Progenitor cell of endocrine pancreas (in vitro differentiated cells): Measurements from ENCODE around the gene CDH2. TPM values are rescaled to one million over a fixed set of nuclear protein-coding genes. Genes with fewer than 3 reads are reported as not detected.
A peak's percentile ranks its signal among the peaks of the same experiment; 100 is the strongest.

Experiments
- DNase-seq: peaks from one replicate; pipeline ENCODE4 v3.0.0; 2021; ENCODE audit warnings: low spot score; ENCODE audit not compliant: unreplicated experiment
- H3K27ac Mint-ChIP-seq: 2 replicates; pipeline ENCODE4 v1.8.0; 2021; ENCODE audit warnings: mild to moderate bottlenecking, moderate library complexity, mixed read lengths
- H3K27me3 Mint-ChIP-seq: 2 replicates; pipeline ENCODE4 v1.8.0; 2021; ENCODE audit warnings: mixed read lengths
- H3K36me3 Mint-ChIP-seq: 2 replicates; pipeline ENCODE4 v1.8.0; 2022; ENCODE audit warnings: mixed read lengths; ENCODE audit not compliant: insufficient read depth
- H3K4me1 Mint-ChIP-seq: 2 replicates; pipeline ENCODE4 v1.8.0; 2021; ENCODE audit warnings: low read depth, mixed read lengths
- H3K4me3 Mint-ChIP-seq: 2 replicates; pipeline ENCODE4 v1.8.0; 2021; ENCODE audit warnings: low read depth, mild to moderate bottlenecking, moderate library complexity, mixed read lengths
- H3K9me3 Mint-ChIP-seq: 2 replicates; pipeline ENCODE4 v1.8.0; 2021; ENCODE audit warnings: low read depth, mixed read lengths
- total RNA-seq: library from RNA; stranded (reverse); gene quantifications from 2 replicates; pipeline ENCODE4 v1.2.1, GENCODE V29; 2021
- TF ChIP-seq, protein P1 (sequence below): fragments of 200-600 bp; sonication (generic); IDR thresholded peaks from one replicate; pipeline ENCODE4 v1.5.0; 2021; ENCODE audit warnings: antibody characterized with exemption, mild to moderate bottlenecking; ENCODE audit not compliant: unreplicated experiment

Gene CDH2
- total RNA-seq, 1 donor from 2014 or later: 197 TPM

DNA sequence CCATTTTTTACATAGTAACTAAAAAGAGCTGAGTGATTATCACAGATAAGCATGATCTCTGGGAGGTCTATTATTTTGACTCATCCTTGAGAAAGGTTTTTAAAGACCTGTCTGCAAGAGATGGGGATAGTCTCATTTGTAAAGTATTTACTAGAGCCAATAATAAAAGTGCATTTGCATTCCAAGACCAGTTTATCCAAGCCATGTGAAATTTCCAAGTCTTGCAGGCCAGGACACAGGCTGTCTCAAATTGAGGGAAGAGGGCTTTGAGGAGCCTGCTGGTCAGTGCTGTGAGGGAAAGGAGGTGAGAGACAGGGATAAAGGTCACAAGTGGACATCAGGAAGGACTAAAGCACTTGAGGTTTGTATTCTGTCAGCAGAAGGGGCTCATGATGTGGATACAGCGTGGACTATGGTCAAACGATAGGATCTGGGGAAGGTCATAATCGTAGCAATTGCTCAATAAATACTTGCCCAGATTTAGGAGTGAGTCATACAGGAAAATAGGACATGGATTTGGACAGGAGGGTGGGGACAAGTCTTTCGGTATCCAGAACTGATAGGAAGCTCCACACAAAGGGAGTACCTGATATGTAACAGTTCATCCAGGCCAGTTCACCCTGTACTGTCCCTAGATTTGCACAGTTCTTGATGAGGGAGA lies 6.6 kb upstream of the CDH2 start:
- H3K36me3 Mint-ChIP-seq: no peaks in the 10 kb centered on the region
- TF ChIP-seq, protein P1, sequence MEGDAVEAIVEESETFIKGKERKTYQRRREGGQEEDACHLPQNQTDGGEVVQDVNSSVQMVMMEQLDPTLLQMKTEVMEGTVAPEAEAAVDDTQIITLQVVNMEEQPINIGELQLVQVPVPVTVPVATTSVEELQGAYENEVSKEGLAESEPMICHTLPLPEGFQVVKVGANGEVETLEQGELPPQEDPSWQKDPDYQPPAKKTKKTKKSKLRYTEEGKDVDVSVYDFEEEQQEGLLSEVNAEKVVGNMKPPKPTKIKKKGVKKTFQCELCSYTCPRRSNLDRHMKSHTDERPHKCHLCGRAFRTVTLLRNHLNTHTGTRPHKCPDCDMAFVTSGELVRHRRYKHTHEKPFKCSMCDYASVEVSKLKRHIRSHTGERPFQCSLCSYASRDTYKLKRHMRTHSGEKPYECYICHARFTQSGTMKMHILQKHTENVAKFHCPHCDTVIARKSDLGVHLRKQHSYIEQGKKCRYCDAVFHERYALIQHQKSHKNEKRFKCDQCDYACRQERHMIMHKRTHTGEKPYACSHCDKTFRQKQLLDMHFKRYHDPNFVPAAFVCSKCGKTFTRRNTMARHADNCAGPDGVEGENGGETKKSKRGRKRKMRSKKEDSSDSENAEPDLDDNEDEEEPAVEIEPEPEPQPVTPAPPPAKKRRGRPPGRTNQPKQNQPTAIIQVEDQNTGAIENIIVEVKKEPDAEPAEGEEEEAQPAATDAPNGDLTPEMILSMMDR: no peak
- no peak overlapping the region for H3K27ac Mint-ChIP-seq
- DNase-seq: no peak
- no peaks in the 10 kb centered on the region for H3K9me3 Mint-ChIP-seq
- H3K4me3 Mint-ChIP-seq: no peak overlapping the region
- peaks cover 3% of the 10 kb centered on the region for H3K4me1 Mint-ChIP-seq
- no peaks in the 10 kb centered on the region for H3K27me3 Mint-ChIP-seq

DNA sequence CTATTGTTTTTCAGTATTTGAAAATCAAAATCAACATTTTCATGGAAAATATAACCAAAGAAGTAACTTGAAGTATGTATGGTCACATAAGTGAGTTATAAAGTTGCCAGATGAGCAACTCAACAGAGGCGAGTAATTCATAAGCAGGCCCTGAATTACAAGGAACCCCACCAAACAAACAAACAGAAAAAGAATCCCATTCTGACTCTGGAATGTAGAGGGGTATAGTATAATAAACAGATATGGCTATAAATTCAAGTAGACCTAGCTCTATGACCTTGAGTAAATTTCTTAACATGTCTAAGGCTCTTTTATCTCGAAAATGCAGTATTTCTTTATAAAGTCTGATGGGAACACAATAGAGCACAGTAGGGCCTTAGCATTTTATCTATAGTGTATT lies 4.7 kb upstream of the CDH2 start:
- no peak overlapping the region for H3K4me3 Mint-ChIP-seq
- H3K4me1 Mint-ChIP-seq: peaks cover 4% of the 10 kb centered on the region
- TF ChIP-seq, protein P1: no peak
- DNase-seq: no peak
- no peaks in the 10 kb centered on the region for H3K9me3 Mint-ChIP-seq
- no peaks in the 10 kb centered on the region for H3K36me3 Mint-ChIP-seq
- no peak overlapping the region for H3K27ac Mint-ChIP-seq
- no peaks in the 10 kb centered on the region for H3K27me3 Mint-ChIP-seq

DNA sequence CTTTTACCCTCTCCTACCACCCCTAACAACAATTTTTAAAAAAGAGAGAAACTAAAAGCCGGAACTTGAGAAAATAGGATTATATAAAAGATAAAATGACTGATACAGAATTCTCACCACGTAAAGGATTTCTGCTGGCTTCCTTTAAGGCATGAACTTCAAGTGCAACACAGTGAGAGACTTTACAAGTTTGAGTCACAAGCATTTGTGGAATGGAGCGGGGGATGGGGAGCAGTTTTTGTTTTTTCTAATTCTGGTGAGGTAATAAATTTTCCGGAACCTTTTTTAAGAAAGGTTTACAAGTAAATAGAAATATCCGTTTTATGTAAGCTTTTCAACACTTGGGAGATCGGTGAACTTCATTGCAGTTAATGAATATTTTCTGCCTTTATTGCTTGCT lies 1.8 kb upstream of the CDH2 start:
- peaks cover 15% of the 10 kb centered on the region for H3K4me1 Mint-ChIP-seq
- H3K36me3 Mint-ChIP-seq: no peaks in the 10 kb centered on the region
- DNase-seq: no peak
- H3K4me3 Mint-ChIP-seq: peak overlapping the region; percentile 96
- TF ChIP-seq, protein P1: no peak
- peak overlapping the region; percentile 97 for H3K27ac Mint-ChIP-seq
- H3K9me3 Mint-ChIP-seq: no peaks in the 10 kb centered on the region
- no peaks in the 10 kb centered on the region for H3K27me3 Mint-ChIP-seq

DNA sequence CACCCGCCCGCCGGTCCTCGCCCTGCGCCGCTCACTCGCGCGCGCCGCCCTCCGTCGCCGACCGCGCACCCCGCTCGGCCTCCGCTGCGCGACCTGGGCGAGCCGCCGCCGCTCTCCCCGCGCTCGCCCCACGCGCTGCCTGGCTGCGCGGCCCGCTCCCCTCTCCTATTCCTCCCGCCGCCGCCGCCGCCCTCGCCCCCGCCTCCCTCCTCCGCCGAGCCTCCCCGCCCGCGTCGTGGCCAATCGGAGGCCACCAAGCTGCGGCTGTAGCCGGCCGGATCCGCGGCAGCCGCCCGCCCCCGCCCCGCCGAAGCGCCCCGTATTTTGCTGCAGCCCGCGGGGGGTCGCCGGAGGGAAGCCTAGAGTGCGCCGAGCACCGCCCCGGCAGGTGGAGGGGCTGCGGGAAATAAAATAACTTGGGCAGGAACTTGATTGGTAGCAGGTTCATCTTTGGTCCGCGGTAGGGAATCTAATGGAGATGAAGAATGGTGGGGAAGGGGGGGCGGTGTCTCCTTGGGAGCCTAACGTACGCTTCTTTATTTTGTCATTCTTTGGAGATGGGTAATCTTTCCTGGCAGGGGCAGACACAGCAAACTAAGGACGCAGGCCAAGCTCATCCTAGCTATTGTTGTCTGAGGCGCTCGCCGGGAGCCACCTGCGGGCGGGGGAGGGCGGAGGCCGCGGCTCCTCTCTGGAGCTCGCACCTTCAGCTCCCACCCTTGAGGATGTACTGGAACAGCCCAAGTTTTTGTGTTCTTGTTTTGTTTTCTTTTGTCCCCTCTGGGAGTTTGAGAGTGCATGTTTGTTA lies 1.1 kb upstream of the CDH2 start:
- Mint-ChIP-seq H3K27ac (peak overlapping the region; percentile 97), H3K9me3 (no peaks in the 10 kb centered on the region), H3K4me1 (peaks cover 20% of the 10 kb centered on the region), H3K4me3 (peak overlapping the region; percentile 96), H3K36me3 (no peaks in the 10 kb centered on the region), H3K27me3 (no peaks in the 10 kb centered on the region)
- peak; percentile 78 for DNase-seq
- TF ChIP-seq, protein P1: no peak

DNA sequence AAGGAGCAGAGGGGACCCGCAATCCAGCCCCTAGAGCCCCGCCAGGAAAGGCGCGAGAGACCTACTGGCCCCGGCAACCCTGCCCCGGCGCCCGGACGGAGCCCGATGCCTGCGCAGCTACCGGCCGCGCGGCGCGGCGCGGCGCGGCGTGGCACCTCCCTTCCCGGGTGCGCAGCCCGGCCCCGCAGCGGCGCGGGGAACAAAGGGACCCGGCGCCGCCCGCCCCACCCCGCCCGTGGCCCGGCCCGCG lies 307 bp downstream of the CDH2 start:
- TF ChIP-seq, protein P1: no peak
- H3K9me3 Mint-ChIP-seq: no peaks in the 10 kb centered on the region
- peak overlapping the region; percentile 94 for H3K4me3 Mint-ChIP-seq
- peak overlapping the region; percentile 90 for H3K27ac Mint-ChIP-seq
- no peak for DNase-seq
- peaks cover 31% of the 10 kb centered on the region for H3K4me1 Mint-ChIP-seq
- H3K27me3 Mint-ChIP-seq: no peaks in the 10 kb centered on the region
- H3K36me3 Mint-ChIP-seq: peaks cover under 1% of the 10 kb centered on the region
